ENCODE measurements around the gene LRRN2. TPM values are rescaled to one million over a fixed set of nuclear protein-coding genes. Genes with fewer than 3 reads are reported as not detected.
A peak's percentile ranks its signal among the peaks of the same experiment; 100 is the strongest.
"Not testable (repeated sequence)": the region's sequence is repeated elsewhere in the genome, so short reads cannot be mapped to it uniquely, and the experiment has no call there.

LRRN2 gene
- total and polyA plus RNA-seq, 2 experiments from 2014 or later = 0.74 to 2.6 TPM

DNA sequence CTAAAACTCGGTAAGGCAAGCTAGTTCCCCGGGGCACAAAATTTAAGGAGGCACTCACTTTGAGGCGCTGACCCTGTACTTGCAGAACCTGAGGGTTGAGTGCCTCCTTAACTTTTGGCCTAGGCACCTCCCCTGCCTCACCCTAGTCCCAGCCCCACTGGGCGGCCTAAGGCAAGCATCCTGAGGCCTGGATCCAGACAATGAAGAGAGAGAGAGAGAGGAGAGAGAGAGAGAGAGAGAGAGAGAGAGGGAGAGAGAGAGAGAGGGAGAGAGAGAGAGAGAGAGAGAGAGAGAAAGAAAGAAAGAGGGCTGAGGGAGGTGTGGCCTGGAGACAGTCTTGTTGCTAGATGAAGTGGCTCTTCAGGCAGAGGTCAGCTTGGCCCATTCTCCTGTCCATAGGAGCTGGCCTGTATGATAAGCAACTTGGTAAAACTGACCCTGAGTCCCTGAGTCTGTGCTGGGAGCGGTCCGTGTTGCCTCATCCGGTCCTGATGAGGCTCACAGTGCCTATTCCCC is 7.4 kb upstream of the LRRN2 start (continued):
- TF ChIP-seq, protein P1, sequence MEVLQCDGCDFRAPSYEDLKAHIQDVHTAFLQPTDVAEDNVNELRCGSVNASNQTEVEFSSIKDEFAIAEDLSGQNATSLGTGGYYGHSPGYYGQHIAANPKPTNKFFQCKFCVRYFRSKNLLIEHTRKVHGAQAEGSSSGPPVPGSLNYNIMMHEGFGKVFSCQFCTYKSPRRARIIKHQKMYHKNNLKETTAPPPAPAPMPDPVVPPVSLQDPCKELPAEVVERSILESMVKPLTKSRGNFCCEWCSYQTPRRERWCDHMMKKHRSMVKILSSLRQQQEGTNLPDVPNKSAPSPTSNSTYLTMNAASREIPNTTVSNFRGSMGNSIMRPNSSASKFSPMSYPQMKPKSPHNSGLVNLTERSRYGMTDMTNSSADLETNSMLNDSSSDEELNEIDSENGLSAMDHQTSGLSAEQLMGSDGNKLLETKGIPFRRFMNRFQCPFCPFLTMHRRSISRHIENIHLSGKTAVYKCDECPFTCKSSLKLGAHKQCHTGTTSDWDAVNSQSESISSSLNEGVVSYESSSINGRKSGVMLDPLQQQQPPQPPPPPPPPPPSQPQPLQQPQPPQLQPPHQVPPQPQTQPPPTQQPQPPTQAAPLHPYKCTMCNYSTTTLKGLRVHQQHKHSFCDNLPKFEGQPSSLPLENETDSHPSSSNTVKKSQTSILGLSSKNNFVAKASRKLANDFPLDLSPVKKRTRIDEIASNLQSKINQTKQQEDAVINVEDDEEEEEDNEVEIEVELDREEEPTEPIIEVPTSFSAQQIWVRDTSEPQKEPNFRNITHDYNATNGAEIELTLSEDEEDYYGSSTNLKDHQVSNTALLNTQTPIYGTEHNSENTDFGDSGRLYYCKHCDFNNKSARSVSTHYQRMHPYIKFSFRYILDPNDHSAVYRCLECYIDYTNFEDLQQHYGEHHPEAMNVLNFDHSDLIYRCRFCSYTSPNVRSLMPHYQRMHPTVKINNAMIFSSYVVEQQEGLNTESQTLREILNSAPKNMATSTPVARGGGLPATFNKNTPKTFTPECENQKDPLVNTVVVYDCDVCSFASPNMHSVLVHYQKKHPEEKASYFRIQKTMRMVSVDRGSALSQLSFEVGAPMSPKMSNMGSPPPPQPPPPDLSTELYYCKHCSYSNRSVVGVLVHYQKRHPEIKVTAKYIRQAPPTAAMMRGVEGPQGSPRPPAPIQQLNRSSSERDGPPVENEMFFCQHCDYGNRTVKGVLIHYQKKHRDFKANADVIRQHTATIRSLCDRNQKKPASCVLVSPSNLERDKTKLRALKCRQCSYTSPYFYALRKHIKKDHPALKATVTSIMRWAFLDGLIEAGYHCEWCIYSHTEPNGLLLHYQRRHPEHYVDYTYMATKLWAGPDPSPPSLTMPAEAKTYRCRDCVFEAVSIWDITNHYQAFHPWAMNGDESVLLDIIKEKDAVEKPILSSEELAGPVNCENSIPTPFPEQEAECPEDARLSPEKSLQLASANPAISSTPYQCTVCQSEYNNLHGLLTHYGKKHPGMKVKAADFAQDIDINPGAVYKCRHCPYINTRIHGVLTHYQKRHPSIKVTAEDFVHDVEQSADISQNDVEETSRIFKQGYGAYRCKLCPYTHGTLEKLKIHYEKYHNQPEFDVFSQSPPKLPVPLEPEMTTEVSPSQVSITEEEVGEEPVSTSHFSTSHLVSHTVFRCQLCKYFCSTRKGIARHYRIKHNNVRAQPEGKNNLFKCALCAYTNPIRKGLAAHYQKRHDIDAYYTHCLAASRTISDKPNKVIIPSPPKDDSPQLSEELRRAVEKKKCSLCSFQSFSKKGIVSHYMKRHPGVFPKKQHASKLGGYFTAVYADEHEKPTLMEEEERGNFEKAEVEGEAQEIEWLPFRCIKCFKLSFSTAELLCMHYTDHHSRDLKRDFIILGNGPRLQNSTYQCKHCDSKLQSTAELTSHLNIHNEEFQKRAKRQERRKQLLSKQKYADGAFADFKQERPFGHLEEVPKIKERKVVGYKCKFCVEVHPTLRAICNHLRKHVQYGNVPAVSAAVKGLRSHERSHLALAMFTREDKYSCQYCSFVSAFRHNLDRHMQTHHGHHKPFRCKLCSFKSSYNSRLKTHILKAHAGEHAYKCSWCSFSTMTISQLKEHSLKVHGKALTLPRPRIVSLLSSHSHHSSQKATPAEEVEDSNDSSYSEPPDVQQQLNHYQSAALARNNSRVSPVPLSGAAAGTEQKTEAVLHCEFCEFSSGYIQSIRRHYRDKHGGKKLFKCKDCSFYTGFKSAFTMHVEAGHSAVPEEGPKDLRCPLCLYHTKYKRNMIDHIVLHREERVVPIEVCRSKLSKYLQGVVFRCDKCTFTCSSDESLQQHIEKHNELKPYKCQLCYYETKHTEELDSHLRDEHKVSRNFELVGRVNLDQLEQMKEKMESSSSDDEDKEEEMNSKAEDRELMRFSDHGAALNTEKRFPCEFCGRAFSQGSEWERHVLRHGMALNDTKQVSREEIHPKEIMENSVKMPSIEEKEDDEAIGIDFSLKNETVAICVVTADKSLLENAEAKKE (CRISPR knock-in tag; IDR thresholded peaks at IDR 0.05) = no peak
- no peak for TF ChIP-seq STAT1 (IDR thresholded peaks at IDR 0.05; ENCODE audit: unreplicated experiment)
- TF ChIP-seq ZNF114 (CRISPR knock-in tag; IDR thresholded peaks at IDR 0.05) = no peak

DNA sequence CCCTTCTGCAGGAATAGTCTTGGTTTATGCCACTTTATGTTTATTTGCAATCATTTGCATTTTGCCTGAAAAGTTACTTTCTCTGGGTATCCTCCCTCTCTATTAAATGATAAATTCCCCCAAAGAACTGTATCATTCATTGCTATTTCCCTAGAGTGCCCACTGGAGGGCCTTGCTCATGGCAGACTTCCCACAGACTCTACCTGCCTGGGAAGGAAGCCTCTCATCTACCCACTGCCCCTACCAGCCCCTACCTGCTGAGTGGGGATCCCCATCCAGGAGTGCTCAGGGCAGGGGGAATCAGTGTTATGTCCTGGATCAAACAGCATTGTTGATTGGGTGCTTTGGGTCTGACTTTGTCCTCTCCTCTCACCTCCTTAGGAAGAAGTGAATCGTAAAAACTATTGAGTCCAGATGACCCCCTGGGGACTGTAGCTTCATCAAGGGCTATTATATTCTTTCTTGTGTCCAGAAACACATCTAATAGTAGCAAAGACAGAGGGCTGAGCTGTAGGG is 6.8 kb upstream of the LRRN2 start:
- peak; percentile 32 for DNase-seq (ENCODE audit: low spot score)
- peaks cover 30% of the 10 kb centered on the region for H3K4me1 Mint-ChIP-seq
- ATAC-seq = peak; percentile 82
- Histone ChIP-seq H3K79me2 (replicated peaks; ENCODE audit: insufficient read depth) (no peaks in the 10 kb centered on the region), H3K36me3 (ENCODE audit: insufficient read depth) (no peaks in the 10 kb centered on the region), H3K27ac (ENCODE audit: low read depth) (no peak overlapping the region), H2AFZ (peak overlapping the region; percentile 67), H3K4me2 (peak overlapping the region; percentile 14; the same call in 1 of the 2 replicates), H4K20me1 (replicated peaks; ENCODE audit: insufficient read depth) (no peaks in the 10 kb centered on the region), H3K9me2 (ENCODE audit: insufficient read depth) (no peaks in the 10 kb centered on the region), H3F3A (replicated peaks; ENCODE audit: low read depth) (peaks cover 5% of the 10 kb centered on the region; the same call in 1 of the 2 replicates), H3K4me1 (ENCODE audit: insufficient read depth) (peaks cover 23% of the 10 kb centered on the region; the same call in 1 of the 2 replicates), H3K27me3 (ENCODE audit: insufficient read depth) (peaks cover 12% of the 10 kb centered on the region), H3K4me3 (no peak overlapping the region)
- H3K9me3 Mint-ChIP-seq = no peaks in the 10 kb centered on the region
- H3K27ac Mint-ChIP-seq = no peak overlapping the region
- H3K4me3 Mint-ChIP-seq = no peak overlapping the region
- peaks cover 13% of the 10 kb centered on the region for H3K27me3 Mint-ChIP-seq (ENCODE audit: insufficient read depth, low read depth, poor library complexity)
- no peak for TF ChIP-seq ZNF331 (CRISPR knock-in tag; IDR thresholded peaks at IDR 0.05; ENCODE audit: low read depth)
- TF ChIP-seq CTCF (conservative IDR thresholded peaks at IDR 0.05; ENCODE audit: low read depth in 2 of 2) = peak; percentile 49 to 54
- H3K36me3 Mint-ChIP-seq (ENCODE audit: low read depth) = no peaks in the 10 kb centered on the region

GRCh38 chr1:204691328-204691730 is 5.8 kb upstream of the LRRN2 start:
- H3K36me3 Mint-ChIP-seq (ENCODE audit: low read depth); H3K27ac Mint-ChIP-seq; H3K9me2 ChIP-seq (ENCODE audit: insufficient read depth); H3K79me2 ChIP-seq (replicated peaks; ENCODE audit: insufficient read depth); H3K4me3 ChIP-seq; ATAC-seq; DNase-seq (ENCODE audit: low spot score); H3K4me2 ChIP-seq; H4K20me1 ChIP-seq (replicated peaks; ENCODE audit: insufficient read depth); H3K9me3 Mint-ChIP-seq; H3K4me3 Mint-ChIP-seq; H3K27ac ChIP-seq (ENCODE audit: low read depth); H3K36me3 ChIP-seq (ENCODE audit: insufficient read depth); H3F3A ChIP-seq (replicated peaks; ENCODE audit: low read depth); H2AFZ ChIP-seq: not testable (repeated sequence)
- H3K4me1 ChIP-seq (ENCODE audit: insufficient read depth) = peaks cover 23% of the 10 kb centered on the region; the same call in 1 of the 2 replicates
- Mint-ChIP-seq H3K27me3 (ENCODE audit: insufficient read depth, low read depth, poor library complexity) (peaks cover 18% of the 10 kb centered on the region), H3K4me1 (peaks cover 30% of the 10 kb centered on the region)
- peaks cover 23% of the 10 kb centered on the region for H3K27me3 ChIP-seq (ENCODE audit: insufficient read depth)

Measured in GM23338 (cell line).